NOMO-1 treated with DMSO at 0.1 percent for 48 hours (cell line): ENCODE data around the gene KBTBD3.

Source experiments
- DNase-seq: peaks from one replicate; lab custom pipeline; 2025; ENCODE audit not compliant: unreplicated experiment; lab: John Stamatoyannopoulos, UW

Gene KBTBD3, protein sequence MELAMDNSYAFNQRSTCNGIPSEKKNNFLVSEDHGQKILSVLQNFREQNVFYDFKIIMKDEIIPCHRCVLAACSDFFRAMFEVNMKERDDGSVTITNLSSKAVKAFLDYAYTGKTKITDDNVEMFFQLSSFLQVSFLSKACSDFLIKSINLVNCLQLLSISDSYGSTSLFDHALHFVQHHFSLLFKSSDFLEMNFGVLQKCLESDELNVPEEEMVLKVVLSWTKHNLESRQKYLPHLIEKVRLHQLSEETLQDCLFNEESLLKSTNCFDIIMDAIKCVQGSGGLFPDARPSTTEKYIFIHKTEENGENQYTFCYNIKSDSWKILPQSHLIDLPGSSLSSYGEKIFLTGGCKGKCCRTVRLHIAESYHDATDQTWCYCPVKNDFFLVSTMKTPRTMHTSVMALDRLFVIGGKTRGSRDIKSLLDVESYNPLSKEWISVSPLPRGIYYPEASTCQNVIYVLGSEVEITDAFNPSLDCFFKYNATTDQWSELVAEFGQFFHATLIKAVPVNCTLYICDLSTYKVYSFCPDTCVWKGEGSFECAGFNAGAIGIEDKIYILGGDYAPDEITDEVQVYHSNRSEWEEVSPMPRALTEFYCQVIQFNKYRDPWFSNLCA

DNA sequence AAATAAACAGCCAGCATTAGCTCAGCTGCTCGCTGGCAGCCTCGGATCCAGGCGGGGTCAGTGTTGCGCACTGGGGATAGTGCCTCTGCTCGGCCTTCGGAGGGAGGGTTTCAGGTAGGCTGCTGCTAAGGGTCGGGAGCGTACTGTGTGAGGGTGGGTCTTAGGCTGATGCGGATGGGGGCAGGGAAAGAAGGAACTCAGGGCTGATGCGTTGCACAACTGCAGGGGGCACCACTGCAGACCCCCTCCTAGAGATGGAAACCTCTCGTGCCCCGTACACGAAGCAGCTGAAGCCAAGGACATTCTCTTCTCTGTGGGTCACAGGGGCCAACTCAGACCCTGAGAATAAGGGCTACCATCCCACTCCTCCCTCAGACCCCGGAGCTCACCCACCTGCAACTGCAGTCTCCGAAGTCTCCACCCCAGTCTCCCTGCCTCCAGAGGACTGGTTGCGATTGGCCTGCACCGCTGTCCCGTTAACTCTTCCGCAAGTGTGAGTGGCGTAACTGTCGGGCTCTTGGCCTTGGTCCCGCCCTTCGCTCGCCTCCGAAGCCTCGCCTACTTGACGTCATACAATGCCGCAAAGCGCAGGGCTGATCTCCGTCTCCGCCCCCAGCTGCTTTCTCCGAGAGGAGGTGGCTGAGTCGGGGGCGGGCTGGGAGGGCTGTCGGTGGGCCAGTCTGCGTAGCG lies at the start of gene KBTBD3:
KBTBD3 (minus strand) TSS at position 429 of the 690 bp plus-strand sequence. CDS start 18,250 bp downstream, outside the sequence.
- DNase-seq = peak; percentile 98

DNA sequence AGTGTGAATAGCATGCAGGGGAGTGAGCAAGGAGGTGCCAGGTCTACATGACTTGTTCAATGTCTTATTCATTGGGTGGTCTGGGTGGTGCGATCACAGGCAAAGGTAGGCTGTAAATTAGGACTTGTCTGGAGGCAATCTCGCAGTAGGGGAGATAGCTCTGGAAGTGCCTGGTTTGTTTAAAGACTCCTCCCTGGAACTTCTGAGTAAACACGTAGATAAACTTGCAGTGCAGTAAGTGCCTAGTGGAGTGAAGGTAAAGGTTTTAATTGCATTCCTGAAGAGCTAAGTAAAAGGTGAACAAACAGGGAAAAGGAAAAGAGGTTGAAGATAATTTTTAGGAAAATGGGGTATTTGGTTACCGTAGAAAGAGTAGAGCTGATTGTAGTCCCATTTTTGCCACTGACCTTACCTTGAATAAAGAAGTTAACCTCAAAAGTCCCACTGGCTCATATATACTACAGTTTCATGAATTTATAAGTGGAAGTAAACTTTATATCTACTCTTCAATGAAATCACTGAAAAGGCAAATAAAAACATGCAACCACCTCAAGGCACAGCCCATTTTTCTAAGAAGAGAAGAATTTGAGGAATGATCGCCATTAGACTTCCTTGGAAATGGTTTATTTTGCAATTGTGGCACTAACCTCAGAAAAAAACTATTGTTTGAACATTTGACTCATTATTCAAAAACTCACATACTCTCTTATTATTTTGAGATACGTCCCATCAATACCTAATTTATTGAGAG lies 44.6 kb upstream of the KBTBD3 start:
- no peak for DNase-seq

DNA sequence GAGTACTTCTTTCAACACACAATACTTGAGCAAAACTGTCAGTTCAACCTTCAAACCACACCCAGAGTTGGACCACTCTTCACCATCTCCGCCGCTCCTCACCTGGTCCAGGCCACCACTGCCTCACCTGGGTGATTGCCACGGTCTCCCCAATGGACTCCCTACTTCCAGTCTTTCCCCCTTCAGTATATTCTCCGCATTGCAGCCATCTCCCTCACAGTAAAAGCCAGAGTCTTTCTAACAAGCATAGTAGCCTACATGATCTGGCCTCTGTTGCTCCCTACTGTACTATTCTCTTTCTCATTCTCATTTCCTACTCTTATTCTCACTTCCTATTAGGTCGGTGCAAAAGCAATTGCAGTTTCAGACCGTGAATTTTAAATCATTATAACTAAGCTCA lies 28.8 kb upstream of the KBTBD3 start:
- DNase-seq = peak; percentile 1

DNA sequence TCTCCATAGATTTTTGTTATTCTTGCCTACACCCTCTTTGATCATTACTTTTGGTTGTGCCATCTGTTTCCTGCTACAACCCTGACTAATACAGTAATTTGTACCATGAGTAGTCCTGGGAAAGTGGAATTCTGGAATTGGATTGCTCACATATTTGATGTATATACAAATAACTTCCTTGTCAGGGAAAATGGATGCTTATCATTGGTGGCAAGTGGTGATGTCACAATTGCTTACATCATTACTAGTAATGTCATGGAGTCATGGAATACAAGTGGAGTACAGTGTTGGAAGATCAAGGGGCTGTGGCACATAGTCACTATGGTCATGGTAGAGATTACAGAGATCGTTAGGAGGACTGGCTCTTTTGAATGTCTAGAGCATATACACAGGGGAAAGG lies 24.7 kb upstream of the KBTBD3 start:
- DNase-seq = no peak

DNA sequence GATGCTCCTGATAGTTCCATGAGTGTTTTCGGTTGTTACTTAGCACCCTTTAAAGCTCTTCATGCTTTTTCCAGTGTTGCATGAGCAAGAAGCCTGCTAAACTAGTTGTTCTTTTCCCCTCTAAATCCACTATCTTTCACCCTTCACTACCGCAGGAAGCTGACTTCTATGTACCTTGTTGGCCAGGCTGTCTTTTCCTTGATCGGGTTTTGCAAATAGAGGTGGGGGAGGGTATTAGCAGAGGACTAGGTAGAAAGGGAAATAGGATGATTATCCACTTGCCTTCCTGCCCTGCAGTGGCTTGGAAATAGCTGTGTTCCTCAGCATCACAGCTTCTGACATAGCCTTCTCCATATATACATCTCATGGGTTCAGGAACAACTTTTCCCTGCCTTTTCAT lies 24.2 kb upstream of the KBTBD3 start:
- DNase-seq = no peak

DNA sequence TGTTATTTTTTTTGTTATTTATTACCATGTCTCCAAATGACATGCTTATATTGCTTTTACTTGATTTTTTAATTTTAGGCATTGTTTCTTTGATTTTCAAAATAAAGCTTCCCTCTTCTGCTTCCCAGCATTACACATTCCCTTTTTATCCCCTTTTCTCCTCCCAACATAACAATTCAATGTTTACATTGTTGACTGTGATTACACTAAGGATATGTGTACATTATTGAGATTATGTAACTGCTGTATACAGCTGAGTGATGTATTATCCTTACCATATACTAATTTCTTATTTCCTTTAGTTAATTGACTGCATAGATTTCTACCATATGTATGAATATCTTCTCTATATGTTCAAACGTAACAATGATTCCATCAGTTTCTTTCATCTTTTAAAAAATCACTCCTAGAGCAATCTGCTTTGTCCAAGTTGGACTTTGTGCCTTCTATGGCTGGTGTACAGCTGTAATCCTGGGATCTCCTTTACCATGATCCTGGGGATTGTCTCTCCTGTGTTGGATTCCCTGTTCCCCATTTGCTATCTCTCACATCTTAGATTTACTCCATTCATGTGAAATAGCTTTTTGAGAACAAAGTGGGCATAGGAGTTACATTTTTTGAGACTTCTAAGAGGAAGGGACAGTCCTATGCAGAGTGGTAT lies 21.9 kb upstream of the KBTBD3 start:
- DNase-seq = no peak

DNA sequence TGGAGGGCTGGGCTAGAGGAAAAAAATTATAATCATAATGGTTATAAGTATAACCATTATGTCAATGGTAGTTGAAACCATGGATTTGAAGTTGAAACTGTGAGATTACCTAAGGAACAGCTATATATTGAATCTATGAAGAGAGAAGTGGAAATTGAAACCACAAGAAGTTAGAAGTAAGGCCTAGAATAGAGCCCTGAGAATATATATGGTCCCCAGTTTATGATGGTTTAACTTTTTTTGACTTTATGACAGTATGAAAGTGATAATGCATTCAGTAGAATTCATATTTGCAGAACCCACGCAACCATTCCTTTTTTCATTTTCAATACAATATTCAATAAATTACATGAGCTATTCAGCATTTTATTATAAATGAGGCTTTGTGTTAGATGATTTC lies 15.3 kb upstream of the KBTBD3 start:
- DNase-seq = no peak

DNA sequence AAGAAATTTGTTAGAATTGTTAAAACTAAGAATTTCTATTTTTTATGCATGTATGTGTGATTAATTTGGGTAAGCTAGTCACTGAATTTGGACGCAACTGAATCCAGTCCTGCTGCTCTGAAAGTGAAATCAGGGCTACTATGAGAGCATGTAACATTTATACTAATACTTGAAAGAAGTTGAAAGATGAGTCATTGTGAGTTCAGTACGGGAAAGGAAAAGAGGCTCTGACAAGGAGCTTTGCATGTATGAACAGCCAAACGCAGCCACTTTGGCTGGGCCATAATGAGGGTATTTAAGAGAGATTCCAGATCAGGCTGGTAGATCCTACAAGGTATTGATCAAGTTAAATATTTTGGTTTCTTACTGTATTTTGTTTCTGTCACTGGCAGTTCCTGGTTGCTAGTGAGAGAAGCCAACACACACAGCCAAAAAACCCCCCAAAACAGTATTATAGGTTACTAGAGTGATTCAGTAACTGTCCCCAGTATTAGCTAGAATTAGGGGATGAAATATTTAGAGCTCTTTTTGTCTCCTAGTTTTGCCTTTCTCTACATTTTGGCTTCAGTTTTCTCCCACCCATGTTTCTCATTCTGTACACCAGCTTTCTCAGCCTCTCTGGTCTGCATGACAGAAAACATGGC lies 14.5 kb upstream of the KBTBD3 start:
- DNase-seq = no peak

DNA sequence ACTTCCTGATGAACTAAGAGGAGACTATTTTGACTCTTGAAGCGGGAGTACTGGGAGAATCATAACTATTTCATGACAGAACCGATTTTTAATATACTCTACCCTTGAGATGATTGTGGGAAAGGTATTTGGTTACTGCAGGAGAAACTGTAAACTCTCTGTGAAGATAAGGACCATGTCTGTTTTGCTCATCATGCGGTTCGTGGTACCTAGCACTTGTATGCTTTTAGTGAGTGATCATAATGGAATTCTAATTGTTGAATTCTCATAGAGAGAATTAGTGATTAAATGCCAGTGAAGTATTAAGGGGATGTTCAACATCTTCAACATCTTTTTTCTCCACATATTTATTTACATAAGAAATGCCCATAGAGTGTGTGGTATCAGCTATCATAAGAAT lies 11.7 kb upstream of the KBTBD3 start:
- no peak for DNase-seq

DNA sequence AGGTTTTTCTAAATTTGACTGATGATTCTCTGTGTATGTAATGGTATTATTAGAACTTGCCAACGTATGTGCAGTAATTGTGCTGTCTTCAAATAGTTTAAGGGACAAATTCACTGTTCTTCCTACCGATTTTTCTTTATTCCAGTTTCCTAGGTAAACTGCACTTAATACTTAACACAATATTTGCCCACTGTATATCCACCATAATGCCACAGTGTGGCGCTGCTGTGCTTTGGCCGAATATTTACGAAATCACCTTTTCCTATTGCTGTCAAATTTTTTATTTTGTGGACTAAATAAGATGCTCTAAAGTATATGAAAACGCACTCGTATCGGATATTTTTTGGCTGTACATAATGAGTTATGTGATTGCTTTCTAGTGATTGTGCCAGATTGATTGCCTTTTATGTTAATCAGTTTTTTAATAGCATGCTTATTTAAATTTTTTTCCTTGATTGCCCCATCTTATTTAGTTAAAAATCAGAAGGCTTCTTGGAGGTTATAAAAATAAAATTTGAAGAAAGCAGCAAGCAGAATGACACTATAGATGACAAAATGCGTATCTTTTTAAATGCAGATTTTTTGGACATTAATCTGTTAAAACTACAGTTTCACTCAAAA lies 10.8 kb upstream of the KBTBD3 start:
- DNase-seq = peak; percentile 33

DNA sequence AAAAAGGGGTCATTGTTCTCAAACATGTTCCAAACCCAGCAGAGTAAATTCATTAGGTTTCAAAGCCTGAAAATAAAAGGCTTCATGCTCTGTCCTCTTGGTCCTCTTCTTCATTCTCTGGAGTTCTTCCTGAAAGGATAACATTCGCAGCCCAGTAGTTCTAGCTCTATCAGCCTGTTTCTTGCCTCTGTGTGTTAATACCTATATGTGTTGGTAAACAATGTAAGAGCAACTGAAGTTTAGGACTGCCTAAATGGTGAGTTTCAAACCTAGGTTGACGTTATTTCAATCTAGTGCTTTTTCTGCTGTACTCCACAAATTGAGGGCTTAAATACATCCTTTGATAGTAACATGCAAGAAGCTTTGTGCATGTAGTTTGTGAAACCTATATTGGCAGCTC lies 9.7 kb upstream of the KBTBD3 start:
- DNase-seq = no peak

DNA sequence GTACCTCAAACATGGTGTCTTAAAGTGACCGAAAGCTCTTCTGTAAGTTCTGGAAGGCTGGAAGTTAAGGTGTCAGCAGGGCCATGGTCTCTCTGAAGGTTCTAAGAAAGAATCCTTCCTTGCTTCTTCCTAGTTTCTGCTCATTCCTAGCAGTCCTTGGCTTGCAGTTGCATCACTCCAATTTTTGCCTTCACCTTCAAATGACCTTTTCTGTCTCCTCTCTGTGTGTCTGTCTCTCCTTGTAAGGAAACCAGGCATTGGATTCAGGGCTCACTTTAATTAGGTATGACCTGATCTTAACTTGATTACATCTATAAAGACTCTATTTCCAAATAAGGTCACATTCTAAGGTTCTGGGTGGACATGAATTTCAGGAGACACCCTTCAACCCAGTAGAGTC lies 9.0 kb upstream of the KBTBD3 start:
- no peak for DNase-seq

DNA sequence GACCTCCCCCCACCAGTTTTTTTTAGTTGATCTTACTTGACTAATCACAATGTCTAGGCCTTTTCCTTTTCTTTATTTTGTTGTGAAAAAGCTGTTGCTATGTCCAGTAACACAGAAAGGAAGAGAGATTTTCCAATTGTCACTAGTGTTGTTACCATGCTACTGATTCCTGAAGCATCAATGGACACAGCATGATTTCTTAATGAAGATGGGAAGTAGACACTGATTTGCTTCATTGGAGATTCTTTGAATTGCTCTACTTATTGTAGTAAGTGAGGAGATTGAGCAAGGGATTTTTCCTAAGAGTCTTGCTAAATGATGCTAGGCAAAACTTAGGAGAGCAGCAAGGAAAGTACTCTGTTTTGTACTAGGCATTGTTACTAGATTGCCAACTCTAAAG lies 4.9 kb upstream of the KBTBD3 start:
- DNase-seq = no peak

DNA sequence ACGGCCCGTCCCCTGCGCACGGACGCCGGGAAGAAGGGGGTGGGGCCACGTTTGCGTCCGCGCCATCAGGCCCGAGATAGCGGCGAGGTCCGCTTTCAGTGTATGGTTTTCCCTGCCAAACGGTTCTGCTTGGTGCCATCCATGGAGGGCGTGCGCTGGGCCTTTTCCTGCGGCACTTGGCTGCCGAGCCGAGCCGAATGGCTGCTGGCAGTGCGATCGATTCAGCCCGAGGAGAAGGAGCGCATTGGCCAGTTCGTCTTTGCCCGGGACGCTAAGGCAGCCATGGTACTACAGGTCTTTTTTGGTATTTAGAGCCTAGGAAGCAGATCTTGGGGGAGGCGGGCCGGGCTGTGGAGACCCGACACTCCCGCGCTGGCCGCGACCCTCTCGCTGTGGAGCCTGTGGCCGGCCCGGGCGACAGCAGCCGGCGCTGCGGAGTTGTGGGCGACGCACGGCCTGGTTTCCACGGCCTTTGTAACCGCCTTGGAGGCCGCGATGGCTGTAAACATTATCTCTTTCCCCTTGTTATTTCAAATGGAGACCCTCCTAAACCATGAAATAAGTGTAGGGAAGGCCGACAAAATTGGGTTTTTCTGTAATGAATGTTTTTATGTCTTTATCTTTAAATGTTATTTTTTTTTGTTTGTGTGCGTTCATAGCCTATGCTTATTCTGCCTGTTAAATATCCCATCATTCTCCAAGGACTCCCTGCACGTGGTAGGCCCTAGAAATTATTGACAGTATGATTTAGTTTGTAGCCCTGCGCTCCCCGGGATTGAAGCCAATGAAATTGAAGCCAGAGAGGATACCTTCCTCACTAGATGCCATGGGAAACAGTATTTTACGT lies 685 bp upstream of the KBTBD3 start, which contains the start of gene AASDHPPT:
AASDHPPT (plus strand) TSS at position 54 of the 847 bp plus-strand sequence; CDS start at position 103, 49 bp downstream.
- peak; percentile 28 for DNase-seq

DNA sequence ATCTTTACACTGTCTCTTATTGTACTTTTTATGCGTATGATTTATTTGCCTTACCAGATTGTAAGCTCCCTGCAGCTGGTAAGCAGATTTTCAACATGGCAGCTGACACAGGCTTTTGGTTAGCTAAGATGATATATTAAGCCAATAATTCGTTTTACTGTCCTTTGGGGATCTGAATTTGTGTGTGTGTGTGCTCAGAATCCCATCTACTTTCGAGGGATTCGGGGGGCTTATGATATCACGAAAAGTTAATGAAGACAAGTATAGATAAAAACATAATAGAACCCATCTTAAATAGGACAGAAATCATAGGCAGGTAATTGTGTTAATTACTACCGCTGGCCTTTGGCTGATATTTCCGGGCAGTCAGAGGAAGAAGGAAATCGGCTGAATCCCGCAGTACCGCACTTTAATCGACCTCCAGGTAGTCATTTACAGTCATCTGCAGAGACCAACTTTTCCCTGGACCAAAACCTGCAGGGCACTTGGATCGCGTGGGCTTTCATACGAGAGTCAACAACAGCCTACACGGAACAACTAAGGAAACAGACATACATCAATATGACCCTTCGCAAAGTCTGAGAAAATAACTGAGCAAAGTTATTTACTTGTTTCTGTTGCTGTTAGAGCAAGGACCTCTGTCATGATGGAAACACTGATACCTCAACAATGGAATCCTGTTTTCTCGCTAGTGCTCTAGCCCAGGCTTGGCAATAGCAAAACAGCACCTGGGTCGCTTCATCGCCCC lies 802 bp downstream of the KBTBD3 start:
- DNase-seq = no peak

DNA sequence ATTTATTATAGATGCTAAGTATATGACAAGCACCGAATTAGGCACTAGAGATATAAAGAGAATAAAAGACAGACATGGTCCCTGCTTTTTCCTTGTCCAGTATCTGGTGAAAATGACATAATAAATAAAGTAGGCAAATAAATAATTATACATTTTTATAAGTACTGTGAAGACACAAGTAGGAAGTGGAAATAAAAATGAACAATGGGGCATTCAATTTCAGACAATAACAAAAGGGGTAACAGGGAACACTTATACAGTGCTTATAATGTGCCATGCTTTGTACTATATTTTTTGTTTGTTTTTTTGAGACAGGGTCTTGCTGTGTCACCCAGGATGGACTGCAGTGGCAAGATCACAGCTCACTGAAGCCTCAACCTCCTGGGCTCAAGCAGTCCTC lies 4.3 kb downstream of the KBTBD3 start:
- DNase-seq = no peak

DNA sequence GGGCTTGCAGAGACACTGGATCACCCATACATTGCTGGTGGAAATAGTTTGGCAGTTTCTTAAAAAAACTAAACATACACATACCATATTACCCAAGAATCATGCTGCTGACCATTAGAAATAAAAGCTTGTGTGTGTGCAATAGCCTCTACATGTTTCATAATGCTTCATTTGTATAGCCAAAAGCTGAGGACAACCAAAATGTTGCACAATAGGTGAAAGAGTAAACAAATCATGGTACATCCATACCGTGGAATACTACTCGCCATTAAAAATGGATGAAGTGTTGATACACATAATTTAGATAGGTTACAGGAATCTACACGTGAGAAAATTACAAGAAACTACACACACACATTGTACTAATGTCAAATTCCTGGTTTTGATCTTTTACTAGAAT lies 6.5 kb downstream of the KBTBD3 start:
- DNase-seq = no peak

DNA sequence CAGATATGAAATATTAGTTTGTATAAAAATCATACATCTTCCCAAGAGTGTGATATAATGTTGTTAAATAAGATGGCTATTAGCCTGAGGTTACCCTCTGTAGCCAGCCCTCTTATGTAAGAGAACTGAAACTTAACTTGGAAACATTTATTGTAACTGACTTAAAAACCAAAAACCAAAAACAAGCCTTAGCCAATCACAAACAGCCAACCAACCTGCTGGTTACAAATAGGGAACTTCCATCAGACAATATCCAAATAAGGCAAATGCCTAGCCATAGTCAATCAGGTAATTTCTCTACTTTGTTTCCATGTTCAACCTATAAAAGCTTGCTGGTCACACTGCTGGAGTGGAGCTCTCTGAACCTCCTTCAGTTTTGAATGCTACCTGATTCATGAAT lies 14.1 kb downstream of the KBTBD3 start:
- peak; percentile 28 for DNase-seq
